GM10847 (cell line): ENCODE data around the gene SEC61A2.

Experiments used
- POLR2A ChIP-seq: IDR thresholded peaks from 2 replicates; pipeline ENCODE4 v1.6.1; 2011; ENCODE audit not compliant: insufficient read length; ENCODE audit errors: extremely low read depth

SEC61A2 gene

DNA sequence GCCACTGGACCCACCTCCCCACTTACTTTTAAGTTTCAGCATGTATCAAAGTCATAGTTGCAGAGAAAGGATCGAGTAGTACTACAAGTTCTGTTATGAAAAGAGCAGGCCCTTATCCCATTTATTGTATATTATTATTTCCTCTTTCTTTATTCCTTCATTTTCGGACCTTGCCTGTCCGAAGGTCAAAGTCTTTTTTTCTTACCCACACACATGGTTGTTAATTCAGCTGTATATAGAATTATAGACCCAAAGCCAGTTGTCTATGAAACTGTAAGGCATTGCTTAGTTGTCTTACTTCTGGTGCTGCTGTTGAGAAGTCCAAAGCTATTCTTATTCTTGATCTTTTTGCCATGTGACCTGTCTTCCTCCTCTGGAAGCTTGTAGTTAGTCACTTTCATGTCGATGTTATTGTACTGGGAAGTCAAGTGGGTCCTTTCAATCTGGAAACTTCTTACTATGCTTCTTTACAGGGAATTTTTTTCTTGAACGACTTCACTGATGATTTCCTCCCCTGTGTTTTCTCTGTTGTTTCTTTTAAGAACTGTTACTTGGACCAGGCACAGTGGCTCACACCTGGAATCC is 57.9 kb downstream of the SEC61A2 start:
- TF ChIP-seq POLR2A: no peak

DNA sequence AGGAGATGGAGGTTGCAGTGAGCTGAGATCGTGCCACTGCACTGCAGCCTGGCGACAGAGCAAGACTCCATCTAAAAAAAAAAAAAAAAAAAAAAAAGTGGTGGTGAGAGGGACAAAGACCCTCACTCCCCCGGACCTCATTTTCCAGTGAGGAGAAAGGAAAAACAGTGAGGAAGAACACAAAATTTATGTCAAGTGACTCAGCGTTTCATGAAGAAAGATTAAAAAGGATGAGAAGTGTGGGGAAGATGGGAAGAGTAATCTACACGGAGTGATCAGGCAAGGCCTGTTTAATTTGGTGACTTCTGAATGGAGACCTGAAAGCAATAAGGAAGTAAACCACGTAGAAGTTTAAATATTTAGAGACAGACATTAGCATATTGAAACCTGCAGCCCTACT is 59.2 kb downstream of the SEC61A2 start:
- no peak for TF ChIP-seq POLR2A

DNA sequence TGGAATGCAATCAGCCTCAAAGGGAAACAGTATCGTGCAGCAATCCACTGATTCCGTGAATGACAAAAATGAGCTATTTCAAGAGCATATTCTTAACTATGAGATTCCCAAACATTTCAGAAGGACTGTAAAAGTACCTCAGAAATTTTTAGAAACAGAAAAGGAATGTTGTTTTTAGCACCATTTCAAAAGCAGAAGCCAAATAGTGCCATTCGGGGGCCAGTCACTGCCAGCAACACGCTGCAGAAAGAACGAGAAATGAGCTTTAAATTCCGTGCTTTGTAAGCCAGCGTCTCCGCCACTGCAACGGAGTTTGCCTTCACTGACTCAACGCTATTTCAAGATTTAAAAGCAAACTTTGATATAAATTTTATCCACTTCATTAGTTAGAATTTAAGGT is 59.9 kb downstream of the SEC61A2 start:
- no peak for TF ChIP-seq POLR2A

DNA sequence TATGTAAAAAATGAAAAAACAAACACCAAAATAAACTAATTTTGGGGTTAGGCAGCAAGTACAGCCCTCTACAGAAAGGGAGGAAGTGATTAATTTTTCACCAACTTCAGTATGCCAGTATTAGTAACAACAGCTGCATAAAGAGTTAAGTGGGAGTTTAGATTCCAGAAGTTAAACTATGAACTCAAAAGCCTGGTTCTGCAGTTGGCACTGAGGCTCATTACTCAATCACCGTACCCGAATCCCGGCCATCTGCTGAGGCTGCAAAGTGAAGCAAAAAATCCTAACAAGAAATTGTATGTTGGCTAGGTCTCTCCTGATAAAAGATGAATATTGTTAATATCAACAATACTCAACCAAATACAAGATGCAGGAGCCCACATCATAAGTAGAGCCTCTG is 62.2 kb downstream of the SEC61A2 start:
- TF ChIP-seq POLR2A: no peak

DNA sequence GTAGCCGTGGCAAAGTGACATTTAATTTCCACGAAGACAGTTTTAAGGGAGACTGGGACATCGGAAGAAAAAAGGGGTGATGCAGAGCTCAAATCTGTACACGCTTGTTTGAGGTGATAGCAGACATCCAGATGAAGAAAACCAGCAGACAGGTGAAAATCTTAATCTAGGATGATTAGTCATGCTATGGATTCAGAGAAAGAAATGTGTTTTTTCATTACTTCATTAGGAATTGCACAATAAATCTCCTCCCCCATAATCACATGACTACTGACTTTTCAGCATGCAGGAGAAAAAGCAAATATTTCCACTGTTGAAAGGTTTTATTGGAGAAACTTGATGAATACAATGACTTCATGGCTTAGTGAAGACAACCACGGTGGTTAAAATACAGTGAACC is 63.7 kb downstream of the SEC61A2 start:
- TF ChIP-seq POLR2A: no peak

DNA sequence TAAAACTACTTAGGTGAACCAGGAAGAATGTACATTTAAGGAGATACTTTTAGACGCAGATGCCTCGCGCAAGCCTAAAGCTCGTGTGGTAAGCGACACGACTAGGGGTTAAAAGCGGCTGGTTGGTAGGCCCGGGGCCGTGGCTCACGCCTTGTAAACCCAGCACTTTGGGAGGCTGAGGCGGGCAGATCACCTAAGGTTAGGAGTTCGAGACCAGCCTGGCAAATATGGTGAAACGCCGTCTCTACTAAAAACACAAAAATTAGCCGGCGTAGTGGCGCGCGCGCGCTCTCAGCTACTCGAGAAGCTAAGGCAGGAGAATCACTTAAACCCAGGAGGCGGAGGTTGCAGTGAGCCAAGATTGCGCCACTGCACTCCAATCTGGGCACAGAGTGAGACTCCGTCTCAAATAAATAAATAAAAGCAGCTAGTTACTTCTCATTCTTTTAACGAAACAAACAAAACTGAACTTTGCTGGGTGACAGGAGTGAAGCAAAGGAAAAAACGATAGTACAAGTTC is 65.3 kb downstream of the SEC61A2 start:
- no peak for TF ChIP-seq POLR2A

DNA sequence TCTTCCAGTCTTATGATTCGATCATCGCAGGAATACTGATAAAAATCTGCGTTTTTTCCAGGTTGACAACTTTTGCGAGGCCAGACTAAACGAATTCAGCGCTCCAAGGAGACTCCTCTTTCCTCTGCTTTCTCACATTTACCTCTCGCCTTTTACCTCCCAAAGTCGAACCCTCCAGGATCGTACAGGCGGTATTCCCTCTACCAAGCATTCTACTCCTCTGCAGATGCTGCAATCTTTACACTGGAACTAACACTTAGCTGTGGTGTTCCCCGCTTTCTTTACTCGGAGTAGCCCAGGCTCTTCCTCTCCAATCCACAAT is 65.8 kb downstream of the SEC61A2 start:
- no peak for TF ChIP-seq POLR2A

DNA sequence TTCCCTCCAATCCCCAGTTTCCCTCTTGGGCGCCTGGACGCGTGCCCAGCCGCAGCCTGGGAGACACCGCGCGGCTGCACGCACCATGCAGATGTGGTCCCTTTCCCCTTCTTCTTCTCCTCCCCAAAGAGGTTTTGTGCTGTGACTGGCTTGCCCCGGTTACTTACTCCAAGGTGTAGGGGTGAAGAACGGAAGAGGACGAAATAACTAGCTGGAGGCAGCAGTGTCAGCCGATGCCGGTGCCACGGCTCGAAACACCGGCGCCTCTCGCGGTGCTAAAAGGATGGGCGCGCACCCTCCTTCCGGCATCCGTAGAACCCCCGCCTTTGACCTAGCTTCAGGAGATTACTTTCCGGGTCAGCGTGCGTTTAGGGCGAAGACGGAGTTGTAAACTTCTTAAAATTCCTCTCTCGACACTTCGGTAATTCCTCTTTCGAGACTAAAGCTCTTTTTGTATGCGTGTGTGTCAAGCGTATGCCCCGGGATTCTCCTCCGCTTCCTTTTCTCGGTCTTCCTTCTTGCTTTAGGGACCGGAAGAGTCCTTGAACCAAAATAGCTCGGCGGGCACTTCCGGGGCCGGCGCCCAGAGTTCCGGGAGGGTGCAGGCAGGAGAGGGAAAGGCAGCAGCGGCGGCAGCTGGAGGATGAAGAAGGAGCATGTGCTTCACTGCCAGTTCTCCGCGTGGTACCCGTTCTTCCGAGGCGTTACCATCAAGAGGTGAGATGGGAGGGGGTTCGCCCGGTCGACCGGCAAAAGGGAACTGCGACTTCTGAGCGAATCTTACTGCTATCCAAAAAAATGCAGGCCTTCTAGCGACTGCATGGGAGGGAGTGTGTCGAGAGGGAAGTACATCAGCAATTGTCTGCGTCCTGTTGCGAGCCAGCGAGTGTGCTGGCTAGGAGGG is 66.4 kb downstream of the SEC61A2 start, which contains the start of the genes CDC123 and NUDT5:
TSS of gene CDC123 (plus strand) at position 586 of the 904 bp plus-strand sequence. CDS start at position 644, 58 bp downstream.
TSS of gene NUDT5 (minus strand) at position 289 of the 904 bp plus-strand sequence. CDS start 9,600 bp downstream, outside the sequence.
- peak; percentile 28 for TF ChIP-seq POLR2A

DNA sequence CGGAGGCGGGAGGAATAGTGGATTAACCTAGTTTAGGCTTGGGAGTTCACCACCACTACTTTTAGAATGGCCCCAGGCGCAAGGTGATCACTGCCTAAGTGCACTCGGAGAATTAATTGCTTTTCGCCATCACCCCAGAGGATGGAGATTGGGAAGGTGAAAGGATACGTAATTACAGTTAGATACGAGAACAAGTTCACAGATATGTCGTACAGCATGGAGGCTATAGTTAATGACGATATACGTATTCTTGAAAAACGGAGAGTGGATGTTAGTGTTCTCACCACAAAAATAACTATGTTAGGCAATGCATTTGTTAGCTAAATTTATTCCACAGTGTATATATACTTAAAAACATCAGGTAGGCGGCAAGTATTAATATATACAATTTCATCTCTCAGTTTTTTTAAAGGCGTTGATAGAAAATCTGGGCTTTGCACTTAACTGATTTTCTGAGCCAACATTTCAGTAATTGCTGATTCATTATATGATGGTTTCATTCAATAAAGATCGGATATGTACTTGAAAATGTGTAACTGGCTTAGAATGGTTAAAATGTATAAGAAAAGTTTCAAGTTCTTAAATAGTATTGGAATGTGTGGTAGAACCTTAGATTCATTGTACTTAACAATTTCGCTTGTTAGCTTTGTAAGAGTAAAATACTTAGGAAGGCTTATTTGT is 67.2 kb downstream of the SEC61A2 start:
- no peak for TF ChIP-seq POLR2A

DNA sequence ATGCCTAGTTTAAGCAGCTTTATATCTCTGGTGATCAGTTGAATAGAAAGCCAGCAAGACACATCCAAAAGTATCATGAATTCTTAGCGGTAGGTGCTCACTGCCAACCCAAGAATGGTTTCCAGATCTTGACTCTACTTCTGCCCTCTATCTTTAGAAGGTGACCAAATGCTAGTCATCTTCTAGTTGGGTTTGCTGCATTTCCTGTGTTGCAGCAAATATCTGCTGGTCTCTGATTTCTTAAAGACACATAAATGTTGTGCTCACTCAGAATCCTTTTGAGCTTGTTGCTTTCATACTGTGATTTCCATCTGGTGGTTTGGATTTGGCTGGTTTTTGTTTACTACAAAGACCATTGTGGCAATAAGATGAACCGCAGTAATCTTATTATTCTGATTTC is 68.7 kb downstream of the SEC61A2 start:
- TF ChIP-seq POLR2A: no peak

DNA sequence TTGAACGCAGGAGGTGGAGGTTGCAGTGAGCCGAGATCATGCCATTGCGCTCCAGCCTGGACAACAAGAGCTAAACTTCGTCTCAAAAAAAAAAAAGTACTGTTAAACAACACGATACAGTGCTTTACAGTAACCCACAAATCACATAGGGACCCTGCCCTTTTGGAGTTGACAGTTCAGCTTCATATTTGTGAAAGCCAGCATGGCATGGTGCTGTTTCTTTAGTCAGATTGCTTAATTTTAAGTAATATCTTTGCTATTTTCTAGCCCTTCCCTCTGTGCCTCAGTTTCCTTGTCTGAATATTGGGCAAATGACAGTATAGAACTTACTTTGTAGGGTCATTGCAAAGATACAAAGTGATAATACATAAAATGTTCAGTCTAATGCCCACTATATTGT is 71.4 kb downstream of the SEC61A2 start:
- TF ChIP-seq POLR2A: no peak

DNA sequence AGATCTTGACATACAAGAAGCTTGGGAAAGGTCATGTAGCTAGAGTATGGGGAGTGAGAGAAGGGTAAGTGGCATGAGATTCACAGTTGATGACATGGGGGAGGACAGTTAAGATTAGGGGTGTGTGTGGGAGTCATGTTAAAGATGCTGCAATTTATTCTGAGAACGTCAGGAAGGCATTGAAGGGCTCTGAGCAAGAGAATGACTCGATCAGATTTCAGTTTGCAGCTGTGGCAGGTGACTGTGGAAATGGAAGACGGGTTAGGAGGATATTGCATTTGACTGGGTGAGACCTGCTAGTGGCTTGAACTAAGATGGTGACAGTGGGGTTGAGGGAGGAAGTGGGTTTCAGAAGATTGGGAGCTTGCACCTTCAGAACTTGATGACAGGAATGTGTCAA is 72.1 kb downstream of the SEC61A2 start:
- TF ChIP-seq POLR2A: no peak

DNA sequence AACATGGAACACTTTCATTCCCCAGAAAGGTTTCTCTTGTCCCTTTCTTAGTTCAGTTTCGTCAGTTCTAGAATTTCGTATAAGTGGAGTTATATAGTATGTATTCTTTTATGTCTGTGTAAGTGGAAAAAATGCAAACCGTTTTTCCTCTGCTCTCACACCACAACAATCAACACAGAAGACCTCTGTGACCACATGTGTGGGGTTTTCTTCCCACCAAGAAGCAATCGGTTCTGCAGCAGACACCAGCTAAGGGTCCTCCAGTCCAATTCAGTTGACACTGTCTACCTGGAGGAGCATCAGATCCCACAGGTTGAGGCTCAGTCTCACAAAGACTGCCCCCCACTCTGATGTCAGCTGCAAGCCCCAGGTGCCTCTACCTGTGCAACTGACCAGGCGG is 72.7 kb downstream of the SEC61A2 start:
- TF ChIP-seq POLR2A: no peak

DNA sequence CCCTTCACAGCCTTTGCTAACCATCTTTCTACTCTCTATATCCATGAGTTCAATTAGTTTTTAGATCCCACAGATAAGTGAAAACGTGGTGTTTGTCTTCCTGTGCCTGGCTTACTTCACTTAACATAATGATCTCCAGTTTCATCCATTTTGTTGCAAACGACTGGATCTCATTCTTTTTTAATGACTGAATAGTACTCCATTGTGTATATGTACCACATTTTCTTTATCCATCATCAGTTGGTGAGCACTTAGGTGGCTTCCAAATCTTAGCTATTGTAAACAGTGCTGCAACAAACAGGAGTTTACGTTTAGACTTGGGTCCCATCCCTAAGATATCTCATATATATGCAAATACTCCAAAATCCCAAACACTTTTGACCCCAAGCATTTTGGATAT is 75.6 kb downstream of the SEC61A2 start:
- TF ChIP-seq POLR2A: no peak

DNA sequence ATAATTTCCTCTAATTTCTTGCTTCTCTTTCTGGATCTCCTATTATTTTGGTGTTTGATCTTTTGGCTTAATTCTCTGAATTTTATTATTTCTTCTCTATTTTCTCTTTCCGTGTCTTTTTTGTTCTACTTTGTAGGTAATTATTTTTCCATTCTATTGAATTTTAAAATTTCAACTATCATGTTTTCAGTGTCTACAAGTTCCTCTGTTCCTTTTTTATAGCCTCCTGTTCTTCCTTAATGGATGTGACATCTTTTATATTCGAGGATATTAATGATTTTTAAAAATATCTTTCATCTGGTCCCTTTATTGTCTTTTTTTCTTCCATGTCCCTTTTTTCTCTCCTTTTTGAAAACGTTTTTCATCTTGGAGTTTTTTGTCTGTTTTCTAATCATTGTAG is 77.6 kb downstream of the SEC61A2 start:
- no peak for TF ChIP-seq POLR2A

DNA sequence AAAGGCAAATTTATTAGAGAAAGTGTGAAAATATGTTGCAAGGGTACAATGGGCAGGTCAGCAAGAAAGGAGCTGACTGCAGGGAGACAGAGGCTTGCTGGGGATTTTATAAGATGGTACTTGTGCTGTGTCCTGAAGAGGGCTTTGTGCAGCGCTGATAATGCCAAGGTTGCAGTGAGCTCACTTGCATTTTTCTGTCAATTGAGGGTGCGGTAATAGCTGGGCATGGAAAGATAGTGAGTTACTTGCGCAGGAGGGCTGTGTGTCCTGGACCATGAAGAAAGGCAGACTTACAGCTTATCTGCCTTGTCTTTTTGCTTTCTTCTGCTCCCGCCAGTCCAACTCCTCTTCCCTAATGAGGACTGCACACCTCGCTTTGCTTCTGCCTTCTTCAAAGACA is 79.0 kb downstream of the SEC61A2 start:
- no peak for TF ChIP-seq POLR2A

DNA sequence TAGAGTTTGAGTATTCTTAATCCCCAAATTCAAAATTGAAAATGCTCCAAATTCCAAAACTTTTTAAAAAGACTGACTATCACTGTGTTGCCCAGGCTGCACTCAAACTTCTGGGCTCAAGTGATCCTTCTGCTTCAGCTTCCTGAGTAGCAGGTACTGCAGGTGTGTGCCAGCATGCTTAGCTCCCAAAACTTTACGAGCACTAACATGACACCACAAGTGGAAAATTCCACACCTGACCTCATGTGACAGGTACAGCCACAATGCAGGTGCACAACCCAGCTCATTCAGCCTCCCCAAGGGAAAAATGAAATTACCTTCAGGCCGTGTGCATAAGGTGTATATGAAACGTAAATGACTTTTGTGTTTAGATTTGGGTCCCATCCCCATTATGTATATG is 83.0 kb downstream of the SEC61A2 start:
- no peak for TF ChIP-seq POLR2A

DNA sequence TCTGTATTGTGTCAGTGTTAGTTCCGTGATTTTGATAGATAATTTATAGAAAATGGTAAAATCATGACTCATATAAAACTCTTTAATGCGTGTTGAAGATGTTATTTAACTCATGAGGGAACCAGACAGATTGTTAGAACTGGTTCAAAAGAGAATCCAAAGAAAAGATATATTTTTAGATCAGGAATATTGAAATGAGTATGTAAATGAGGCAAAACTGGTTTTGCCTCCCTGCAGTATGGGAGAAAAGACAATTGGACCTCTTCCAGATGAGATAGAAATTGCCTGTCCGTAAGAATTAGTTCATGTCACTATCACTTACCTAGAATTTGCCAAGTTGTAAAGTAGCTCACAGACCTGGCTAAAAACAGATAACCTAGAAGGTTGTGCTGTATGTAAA is 84.1 kb downstream of the SEC61A2 start:
- TF ChIP-seq POLR2A: no peak
